GM21619 (cell line): ENCODE measurements around the gene GPATCH4.
"Not testable (repeated sequence)": the region's sequence is repeated elsewhere in the genome, so short reads cannot be mapped to it uniquely, and the experiment has no call there.

Source experiments
- ATAC-seq: cut with Tn5 transposase; IDR thresholded peaks from one replicate; pipeline ENCODE4 v1.9.1; 2021; ENCODE audit not compliant: unreplicated experiment

Gene GPATCH4

DNA sequence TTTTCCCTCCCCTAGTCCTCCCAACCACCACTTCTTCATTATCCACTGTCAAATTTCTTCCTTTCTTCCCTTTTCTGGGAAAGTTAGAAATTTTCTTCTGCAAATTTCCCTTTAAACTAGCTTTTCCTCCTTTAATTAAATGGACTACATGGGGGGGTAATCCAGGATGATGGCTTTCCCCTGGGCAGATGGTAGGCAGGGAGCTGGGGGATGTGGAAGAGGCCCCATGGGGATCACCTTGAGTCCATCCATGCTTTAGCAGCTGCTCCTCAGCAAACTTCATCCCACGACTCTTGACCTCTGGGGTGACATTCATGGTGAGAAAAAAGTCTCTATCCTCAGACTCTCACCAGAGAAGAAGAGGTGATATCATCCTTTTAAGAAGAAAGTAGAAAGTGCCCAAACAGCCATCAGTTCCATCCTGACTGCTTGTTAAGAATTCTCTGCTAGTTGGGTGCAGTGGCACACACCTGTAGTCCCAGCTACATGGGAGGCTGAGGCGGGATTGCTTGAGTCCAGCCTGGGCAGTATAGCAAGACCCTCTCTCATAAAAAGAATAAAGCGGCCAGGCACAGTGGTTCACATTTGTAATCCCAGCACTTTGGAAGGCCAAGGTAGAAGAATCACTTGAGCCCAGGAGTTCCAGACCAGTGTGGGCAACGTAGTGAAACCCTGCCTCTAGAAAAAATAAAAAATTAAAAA is 2.4 kb downstream of the GPATCH4 start:
- no peak for ATAC-seq

DNA sequence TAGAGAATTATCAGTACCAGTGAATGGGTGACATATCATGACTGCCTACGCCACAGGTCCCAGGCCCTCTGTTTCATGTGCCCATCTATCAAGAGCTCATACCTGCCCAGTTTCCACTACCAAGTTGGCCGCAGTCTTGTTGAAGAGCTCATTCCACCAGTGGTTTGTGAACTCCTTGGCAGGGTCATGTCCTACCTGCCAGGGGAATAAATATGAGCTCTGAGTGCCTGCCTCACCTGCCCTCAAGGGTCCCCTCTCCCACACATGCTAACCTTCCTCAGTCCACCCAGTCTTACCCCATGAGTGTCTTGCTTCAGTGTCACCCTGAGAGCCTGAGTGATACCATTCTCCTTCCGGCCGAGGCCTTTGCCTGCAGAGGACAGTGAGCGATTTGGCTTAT is 3.2 kb downstream of the GPATCH4 start:
- no peak for ATAC-seq

DNA sequence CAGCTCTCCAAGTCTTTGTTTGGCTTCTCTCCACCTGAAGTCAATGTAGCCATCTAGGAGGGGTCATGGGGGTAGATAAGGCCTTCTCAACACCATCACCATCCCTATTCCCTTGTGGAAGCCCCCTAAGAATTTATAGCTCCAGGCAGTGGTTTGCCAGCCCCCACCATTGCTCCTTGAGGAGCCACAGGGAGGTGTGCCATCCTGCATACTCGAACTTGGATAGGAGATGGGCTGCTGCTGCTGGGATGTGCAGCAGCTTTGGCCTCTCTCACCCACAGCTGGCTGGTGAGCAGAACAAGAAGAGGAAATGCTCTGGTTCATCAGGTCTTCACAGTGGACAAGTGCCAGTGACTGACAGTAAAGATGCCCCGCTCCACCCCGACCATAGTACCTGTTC is 4.9 kb downstream of the GPATCH4 start:
- no peak for ATAC-seq

DNA sequence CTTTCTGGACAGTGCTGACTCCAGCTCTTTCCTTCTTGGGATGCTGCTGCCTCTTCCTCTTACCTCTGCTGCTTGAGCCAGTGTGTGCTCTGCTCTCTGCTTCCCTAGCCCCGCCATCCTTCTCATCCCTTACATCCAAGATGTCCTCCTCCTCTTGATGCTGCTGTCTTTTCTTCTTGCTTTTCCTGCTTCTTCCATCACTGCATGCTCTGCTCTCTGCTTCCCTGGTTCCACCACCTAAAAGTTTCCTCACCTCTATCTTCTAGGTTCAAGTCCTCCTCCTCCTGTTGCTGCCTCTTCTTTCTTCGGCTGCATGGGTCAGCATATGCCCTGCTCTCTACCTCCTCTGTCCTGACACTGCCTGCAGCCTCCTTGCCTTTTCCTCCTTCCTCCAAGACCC is 6.3 kb downstream of the GPATCH4 start:
- ATAC-seq, result no peak

DNA sequence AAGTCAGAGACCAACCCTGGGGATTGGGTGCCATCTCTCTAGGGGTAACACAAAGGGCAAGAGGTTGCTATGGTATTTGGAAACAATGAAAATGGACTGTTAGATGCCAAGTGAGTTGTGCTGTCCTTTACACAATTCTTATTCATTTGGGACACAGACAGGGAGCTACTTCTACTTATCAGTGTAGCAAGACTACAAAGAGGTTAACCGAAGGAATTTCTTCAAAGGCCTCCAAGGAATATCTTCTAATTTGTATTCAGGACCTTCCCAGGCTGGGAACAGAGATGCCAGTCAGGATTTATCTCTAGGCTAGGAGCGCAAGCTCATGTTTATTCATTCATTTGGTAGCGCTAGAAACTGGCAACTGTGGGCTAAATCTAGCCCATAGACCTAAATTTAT is 7.1 kb downstream of the GPATCH4 start:
- ATAC-seq, result no peak

DNA sequence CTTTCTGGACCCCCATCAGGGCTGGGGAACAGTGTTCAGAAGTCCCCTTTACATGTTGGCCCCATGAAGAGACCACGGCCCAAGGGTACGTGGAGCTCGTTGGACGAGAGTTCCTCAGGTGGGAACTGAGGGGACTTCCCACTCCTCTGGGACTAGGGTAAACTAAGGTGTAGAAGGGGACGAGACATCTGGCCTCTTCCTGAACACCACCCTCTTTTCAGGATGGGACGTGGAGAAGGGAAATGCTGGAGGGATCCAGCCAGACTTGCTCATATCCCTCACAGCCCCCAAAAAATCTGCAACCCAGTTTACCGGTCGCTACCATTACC is 7.7 kb downstream of the GPATCH4 start:
- ATAC-seq, result no peak

DNA sequence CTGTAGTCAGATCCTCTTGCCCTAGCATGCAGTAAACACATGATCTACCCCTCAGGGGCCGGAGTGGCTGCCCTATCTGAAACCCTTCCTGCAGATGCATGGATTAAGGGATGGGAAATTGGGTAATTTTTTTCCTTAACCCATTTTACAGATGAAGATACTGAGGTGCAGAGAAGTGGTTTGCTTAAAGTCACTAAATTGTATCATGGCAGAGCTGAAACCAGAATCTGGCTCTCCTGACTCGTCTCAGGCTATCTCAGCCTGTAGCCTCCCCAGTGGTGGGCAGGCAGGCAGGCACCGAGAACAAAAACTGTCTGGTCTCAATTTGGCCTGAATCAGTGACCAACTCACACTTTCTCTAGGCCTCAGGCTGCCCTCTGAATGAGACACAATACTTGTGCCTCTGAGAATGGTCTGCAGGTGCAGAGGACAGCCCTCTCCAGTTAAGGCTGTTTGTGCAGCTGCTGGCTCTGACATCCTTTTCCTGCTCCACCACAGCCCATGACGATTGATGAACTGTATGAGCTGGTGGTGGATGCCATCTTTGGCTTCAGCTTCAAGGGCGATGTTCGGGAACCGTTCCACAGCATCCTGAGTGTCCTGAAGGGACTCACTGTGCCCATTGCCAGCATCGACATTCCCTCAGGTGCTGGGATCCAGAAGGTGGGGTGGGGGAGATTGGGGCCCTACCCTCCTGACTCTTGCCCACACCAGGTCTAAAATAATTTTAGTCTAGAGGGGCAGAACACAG is 8.2 kb downstream of the GPATCH4 start:
- ATAC-seq, result no peak

DNA sequence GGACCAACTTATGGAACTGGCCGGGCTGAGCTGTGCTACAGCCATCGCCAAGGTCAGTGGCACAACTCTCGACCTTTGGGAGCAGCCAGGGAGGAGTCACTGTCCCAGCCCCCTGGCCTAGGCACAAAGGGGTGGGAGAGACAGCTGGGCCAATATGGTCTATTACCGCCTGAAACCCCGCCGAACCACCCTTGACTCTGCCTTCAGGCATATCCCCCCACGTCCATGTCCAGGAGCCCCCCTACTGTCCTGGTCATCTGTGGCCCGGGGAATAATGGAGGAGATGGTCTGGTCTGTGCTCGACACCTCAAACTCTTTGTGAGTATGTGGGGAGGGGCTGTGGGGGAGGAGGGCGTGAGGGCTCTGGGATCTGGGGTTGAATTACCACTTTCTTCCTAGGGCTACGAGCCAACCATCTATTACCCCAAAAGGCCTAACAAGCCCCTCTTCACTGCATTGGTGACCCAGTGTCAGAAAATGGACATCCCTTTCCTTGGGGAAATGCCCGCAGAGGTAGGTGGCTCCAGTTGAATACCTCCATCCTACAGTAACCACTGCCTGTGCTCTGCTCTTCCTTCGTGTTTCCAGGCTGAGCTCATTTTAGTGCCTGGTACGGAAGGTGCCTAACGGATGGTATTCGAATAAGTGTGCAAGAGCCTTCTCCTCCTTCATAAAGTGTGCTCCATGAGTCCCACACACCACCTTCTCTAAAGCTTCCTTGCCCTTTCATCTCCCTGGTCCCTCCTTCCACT is 8.9 kb downstream of the GPATCH4 start:
- ATAC-seq, result no peak

DNA sequence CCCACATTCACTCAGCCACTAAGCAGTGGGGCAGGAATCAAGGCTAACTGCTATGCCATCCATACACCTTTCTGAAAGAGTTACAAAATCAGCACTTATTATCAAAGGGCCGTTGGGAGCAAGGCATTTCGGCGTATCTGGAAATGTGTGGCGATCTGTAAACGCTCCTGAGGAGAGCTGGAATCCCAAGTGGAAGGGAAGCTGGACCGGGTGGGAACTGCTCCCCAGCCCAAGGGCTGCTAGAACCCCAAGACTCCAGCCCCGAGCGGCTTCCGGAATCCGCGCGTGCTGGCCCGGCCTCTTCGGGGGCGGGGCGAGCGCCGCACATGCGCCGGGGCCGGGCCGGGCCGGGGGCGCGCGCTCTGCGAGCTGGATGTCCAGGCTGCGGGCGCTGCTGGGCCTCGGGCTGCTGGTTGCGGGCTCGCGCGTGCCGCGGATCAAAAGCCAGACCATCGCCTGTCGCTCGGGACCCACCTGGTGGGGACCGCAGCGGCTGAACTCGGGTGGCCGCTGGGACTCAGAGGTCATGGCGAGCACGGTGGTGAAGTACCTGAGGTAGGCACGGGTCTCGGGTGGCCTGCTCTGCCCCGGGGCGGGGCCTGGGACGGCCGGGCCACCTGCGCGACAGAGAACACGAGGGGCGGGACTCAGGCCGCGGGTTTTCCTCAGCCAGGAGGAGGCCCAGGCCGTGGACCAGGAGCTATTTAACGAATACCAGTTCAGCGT is 9.7 kb downstream of the GPATCH4 start, which contains the start of gene NAXE:
NAXE (plus strand) TSS at position 345 of the 726 bp plus-strand sequence; CDS start at position 374, 29 bp downstream.
- ATAC-seq, result peak; percentile 82

DNA sequence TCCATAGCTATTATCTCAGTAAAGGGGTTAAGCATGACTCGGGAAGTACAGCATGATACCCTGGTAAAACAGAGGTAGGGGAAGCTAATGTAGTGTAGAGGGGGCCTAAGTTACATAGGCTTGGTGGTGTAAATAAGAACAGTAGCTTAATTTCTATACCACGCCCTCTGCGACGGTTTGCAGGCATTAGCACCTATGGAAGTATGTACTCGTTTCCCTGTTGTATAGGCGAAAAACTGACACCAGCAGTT is 10.2 kb downstream of the GPATCH4 start:
- peak; percentile 5 for ATAC-seq

DNA sequence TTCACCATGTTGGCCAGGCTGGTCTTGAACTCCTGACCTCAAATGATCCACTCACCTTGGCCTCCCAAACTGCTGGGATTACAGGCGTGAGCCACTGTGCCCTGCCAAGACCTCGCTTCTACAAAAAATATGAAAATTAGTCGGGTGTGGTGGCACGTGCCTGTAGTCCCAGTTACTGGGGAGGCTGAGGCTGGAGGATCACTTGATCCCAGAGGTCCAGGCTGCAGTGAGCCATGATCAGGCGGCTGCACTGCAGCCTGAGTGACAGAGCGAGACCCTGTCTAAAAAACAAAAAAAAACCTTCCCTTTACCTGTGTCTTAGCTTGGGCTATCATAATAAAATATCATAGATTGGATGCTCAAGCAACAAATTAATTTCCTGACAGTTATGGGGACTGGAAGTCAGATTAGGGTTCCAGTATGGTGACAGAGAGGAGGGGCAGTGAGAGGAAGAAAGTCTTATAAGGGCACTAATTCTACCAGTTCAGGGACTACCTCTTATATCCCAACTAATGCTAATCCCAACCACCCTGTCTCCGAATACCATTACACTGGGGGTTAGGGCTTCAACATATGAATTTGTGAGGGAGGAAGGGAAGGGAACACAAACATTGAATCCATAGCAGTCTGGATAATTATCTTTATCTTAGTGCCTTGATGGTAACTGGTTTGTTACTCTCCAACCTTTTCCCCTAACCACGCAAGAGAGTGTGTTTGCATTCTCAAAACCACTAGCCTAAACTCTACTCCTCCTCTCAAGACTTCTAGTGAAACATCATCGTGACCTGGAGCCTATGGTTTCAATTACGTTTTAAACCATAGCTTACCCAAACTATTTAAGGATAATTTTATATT is 10.7 kb downstream of the GPATCH4 start:
- ATAC-seq, result no peak

DNA sequence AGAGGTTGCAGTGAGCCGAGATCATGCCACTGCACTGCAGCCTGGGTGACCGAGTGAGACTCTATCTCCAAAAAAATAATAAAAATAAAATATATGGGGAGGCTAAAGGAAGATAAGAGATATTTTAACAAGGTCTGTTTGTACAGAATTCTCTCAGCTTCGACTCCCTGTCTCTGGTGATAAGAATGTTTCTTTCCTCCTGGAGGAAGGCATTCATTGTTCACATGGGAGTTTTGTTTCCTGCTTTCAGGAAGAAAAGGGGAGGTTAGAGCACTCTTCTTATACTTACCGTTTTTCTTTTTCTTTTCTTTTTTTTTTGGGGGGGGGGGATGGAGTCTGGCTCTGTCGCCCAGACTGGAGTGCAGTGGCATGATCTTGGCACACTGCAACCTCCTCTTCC is 11.7 kb downstream of the GPATCH4 start:
- no peak for ATAC-seq

DNA sequence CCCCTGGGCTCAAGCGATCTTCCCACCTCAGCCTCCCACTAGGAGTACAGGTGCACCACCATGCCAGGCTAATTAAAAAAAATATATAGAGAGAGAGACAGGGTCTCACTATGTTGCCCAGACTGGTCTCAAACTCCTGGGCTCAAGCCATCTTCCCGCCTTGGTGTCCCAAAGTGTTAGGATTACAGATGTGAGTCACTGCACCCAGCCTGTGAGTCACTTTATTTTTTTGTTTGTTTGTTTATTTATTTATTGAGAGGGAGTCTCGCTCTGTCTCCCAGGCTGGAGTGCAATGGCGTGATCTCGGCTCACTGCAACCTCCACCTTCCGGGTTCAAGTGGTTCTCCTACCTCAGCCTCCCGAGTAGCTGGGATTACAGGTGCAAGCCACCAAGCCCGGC is 13.4 kb downstream of the GPATCH4 start:
- ATAC-seq, result not testable (repeated sequence)

DNA sequence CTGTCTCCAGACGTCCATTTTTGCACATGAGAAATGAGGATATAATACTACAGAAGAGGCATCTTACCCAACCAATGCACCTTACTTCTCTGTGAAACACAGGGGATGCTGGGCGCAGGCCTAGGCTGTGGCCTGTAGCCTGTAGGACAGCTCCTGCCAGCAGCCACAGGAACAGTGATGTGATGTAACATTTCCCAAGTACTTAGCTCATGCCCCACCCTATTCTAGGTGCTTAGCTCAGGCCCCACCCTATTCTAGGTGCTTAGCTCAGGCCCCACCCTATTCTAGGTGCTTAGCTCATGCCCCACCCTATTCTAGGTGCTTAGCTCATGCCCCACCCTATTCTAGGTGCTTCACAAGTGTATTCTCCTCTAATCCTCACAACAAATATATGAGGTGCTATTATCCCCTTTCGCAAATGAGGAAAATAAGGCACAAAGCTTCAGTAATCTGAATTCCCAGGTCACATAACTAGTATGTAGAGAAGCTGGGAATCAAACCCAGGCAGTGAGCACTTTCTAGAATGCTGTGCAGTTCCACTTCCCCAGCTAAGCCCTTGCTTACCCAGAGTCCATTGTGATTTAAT is 14.3 kb downstream of the GPATCH4 start:
- ATAC-seq, result no peak

DNA sequence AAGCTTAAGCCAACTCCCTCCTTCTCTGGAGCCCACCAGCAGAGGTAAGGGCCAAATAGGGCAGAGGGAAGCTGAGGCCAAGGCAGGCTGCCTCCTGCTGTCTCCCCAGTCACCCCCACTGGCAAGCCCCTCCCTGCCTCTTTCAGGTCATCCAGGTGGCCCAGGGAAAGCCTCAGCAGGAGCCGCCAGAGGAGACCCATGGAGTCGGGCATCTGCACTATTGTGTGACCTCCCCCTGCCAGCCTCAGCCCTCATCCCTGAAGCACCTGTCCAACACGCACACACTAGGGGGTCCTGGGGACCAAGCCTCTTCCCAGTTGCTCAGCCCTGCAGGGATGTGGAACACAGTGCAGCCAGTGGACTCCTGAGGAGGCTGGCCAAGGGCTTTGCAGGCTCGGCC is 15.0 kb downstream of the GPATCH4 start:
- ATAC-seq, result no peak

DNA sequence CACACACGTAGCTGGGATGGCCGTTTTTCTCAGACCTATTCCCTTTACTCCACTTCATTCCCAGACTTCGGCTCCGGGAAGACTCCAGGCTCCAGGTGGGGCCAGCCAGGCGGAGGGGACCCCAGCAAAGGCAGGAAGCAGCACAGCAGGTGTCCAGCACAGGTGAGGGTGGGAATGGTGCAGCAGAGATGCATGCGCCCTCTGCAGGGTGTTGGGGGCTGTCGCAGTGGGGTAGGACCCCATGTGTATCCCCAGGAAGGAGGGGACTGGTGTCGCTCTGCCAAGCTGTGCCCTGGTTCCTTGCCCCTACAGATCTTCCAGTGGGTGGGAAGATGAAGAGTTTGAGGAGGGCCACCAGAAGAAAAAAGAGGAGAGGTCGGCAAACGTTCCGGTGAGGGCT is 16.5 kb downstream of the GPATCH4 start:
- ATAC-seq, result no peak

DNA sequence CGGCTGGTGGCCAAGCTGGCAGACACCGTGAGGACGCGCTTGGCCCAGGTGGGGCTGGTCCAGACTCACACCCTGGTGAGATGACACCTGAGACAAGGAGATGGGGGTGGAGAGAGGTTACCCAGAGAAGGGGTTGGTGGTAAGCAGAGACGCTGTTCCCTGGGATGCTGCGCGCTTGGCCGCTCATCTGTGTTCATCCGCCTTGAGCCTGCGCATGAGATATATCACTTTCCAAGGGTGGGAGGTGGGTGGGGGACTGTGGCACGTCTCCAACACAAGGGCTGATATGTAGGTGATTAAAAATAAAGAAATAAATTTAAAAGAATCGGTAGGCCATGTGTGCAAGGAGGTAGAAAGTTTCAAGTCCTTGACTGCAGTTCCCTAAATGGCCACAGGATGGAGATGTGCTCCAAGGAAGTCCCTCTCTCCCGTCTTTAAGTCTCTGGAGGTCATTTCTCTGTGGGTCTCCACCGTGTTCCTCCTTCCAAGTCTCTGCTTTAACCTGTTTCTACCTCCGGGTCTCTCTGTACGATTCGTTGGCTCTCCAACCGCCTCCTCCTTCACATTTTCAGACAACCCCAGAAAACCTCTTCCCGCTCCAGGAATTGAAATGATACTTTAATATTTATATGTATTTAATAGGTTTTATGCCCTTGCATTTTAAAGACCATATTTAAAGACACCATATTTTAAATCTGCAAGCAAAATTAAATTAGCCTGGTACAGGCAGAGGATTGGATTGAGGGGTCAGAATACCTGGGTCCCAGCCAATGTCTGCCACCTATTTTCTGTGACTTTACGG is 17.3 kb downstream of the GPATCH4 start:
- ATAC-seq, result no peak

DNA sequence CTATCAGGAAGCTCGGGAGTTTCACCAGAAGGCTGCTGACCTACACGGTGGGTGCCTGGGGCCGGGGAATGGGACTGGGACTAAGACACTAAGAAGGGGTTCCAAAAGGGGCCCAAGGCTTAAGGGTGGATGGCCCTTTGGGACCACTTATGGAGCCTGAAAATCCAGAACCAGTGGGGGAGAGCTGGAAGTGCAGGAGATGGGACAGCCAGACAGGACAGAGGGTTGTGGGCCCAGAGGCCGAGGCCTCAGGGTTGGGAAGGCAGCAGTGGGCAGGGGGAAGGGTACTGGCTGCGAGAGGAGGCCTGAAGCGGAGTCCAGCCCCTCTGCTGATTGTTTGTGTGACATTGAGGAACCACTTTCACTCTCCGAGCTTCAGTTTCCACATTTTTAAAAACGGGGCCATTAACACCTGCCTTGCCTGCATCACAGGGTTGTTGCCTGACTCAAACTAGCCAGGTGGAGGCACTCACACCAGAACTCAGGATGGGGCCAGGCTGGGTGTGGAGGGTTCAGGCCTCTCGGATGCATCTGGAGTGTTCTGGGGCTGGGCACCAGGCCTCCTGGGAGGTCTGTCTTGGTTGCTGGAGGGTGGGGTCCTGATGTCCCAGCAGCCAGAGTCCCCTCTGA is 18.8 kb downstream of the GPATCH4 start:
- ATAC-seq, result no peak
